ENCODE data around the gene JARID2.

- TF ChIP-seq ZNF24 (IDR thresholded peaks at IDR 0.05) (no peak), REST (IDR thresholded peaks at IDR 0.05; ENCODE audit: borderline replicate concordance) (no peak), REST (CRISPR knock-in tag; IDR thresholded peaks at IDR 0.05; ENCODE audit: low read depth) (no peak), POLR2AphosphoS5 (IDR thresholded peaks at IDR 0.05; ENCODE audit: control insufficient read depth, insufficient read depth, low read depth, low read length) (no peak), MGA (IDR thresholded peaks at IDR 0.05) (no peak), PBX2 (CRISPR knock-in tag; IDR thresholded peaks at IDR 0.05; ENCODE audit: low read depth) (no peak), PBX2 (tag; conservative IDR thresholded peaks at IDR 0.05; ENCODE audit: low read depth) (no peak), NR1H2 (CRISPR knock-in tag; IDR thresholded peaks at IDR 0.05) (no peak), SREBF1 (IDR thresholded peaks at IDR 0.05; ENCODE audit: borderline replicate concordance, low read depth, low read length) (no peak), NELFE (IDR thresholded peaks at IDR 0.05; ENCODE audit: insufficient read depth, insufficient read length) (no peak), RFX7 (CRISPR knock-in tag; IDR thresholded peaks at IDR 0.05) (no peak), SRSF9 (IDR thresholded peaks at IDR 0.05; ENCODE audit: borderline replicate concordance, low read depth, low read length) (no peak), ELF1 (tag; IDR thresholded peaks at IDR 0.05) (no peak)
Measured at GRCh38 chr6:15437090-15437635, 191.3 kb downstream of the JARID2 start.

Measured in K562 (cell line).